ENCODE data around the gene CNTNAP2.

DNA sequence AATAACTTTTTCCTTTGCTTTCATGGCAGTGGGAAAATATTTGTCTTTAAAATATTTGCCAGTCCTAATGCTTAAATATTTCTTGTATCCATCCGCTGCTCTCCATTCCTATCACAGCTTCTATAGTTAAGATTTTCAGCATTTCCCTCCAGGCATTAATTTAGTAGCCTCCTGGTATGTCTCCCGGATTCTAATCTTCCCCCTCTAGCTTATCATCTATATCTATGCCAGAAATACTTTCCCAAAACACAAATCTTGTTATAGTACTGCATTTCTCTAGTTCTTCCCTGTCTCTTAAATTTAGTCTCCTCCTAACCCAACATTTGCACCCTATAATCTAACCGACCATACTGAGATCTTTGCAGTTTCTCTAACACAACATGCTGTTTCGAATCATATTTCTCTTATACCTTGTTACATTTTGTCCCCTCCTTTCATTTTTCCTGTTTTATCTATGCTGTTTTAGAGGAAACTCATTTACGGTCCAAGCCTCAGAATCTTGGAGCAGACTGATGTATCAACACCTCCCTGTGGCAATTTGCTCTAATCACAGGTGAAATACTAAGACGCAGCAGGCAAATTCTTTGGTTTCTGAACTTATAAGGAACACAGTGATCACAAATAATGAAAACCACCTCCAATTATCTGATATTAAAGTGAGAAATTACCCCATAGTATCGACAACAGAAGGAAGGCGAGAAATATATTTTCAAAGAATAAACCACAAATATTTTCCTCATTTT, 10.3 kb downstream of the CNTNAP2 start:
- TF ChIP-seq CTCF (conservative IDR thresholded peaks at IDR 0.05 in 1 of 2, IDR thresholded peaks at IDR 0.05 in 1 of 2; ENCODE audit: low read depth in 1 of 2, low read length in 2 of 2): no peak
- no peak for TF ChIP-seq EZH2 (IDR thresholded peaks at IDR 0.05; ENCODE audit: low read length, missing control alignments)

Measured in fibroblast of lung (primary cell).